Endothelial cell of umbilical vein (primary cell): Measurements from ENCODE around the gene IPO11. TPM values are rescaled to one million over a fixed set of nuclear protein-coding genes. Genes with fewer than 3 reads are reported as not detected.

Experiments
- BruUV-seq: library from RNA; stranded (reverse); fragments of 400-500 nt; replicated peaks from 2 replicates; lab custom pipeline; 2021; lab: Mats Ljungman, UMichigan
- CTCF ChIA-PET: fragments of 300-600, 350-600 bp; sonication (Branson Sonifier 250); formaldehyde crosslinking; loops from one replicate; lab custom pipeline; 2021; ENCODE audit warnings: antibody characterized with exemption, inconsistent platforms; lab: Charles Lee
- POLR2A ChIA-PET: fragments of 300-600, 350-600 bp; sonication (Branson Sonifier 250); formaldehyde crosslinking; loops from one replicate; lab custom pipeline; 2021; ENCODE audit warnings: antibody characterized with exemption, inconsistent platforms; lab: Charles Lee
- DNase-seq: peaks from one replicate; pipeline ENCODE4 v3.0.0-alpha.2; 2011; ENCODE audit warnings: low read depth, low spot score
- FAIRE-seq: peaks from 2 replicates; lab custom pipeline; 2011; peaks lifted over from hg19 to GRCh38; lab: Jason Lieb, UNC
- H2AFZ ChIP-seq: 2 replicates; pipeline ENCODE4 v1.6.0; 2012; ENCODE audit warnings: low read depth, low read length, control low read depth, inconsistent platforms
- H3K27ac ChIP-seq: 2 replicates; pipeline ENCODE4 v1.5.1; 2011; ENCODE audit warnings: low read depth, mild to moderate bottlenecking, control low read depth, low read length, moderate library complexity; ENCODE audit not compliant: insufficient read depth
- H3K27me3 ChIP-seq, 2 experiments: 2 replicates each; pipeline versions ENCODE4 v1.6.0 to v1.6.1; 2011; ENCODE audit warnings: low read length in 2 of 2, mixed read lengths in 1 of 2; ENCODE audit not compliant: control insufficient read depth in 2 of 2, insufficient read depth in 2 of 2
- H3K36me3 ChIP-seq, 2 experiments: 2 replicates in 1 of 2; 3 replicates in 1 of 2; pipeline ENCODE4 v1.5.1; 2011; ENCODE audit warnings: low read length in 2 of 2, mild to moderate bottlenecking in 1 of 2, moderate library complexity in 1 of 2; ENCODE audit not compliant: control insufficient read depth in 2 of 2, insufficient read depth in 2 of 2; ENCODE audit errors: extremely low read depth in 1 of 2
- H3K4me1 ChIP-seq: 3 replicates; pipeline ENCODE4 v1.5.1; 2011; ENCODE audit warnings: mild to moderate bottlenecking, low read length; ENCODE audit not compliant: control insufficient read depth, insufficient read depth; ENCODE audit errors: extremely low read depth
- H3K4me2 ChIP-seq: 2 replicates; pipeline ENCODE4 v1.6.1; 2011; ENCODE audit warnings: low read length, control low read depth, mixed read lengths; ENCODE audit not compliant: insufficient read depth
- H3K4me3 ChIP-seq, 3 experiments: fragments of 200-600 bp in 1 of 3; sonication (generic), shearing (Covaris generic) in 1 of 3; replicated peaks in 1 of 3; 2 replicates each; pipeline ENCODE4 v1.5.1; 2011 to 2016; ENCODE audit warnings: control low read depth in 3 of 3, low read length in 3 of 3, mild to moderate bottlenecking in 2 of 3, inconsistent platforms in 1 of 3, low read depth in 1 of 3, moderate library complexity in 1 of 3; ENCODE audit not compliant: insufficient read depth in 1 of 3
- H3K79me2 ChIP-seq: 2 replicates; pipeline ENCODE4 v1.6.0; 2012; ENCODE audit warnings: low read length, inconsistent platforms; ENCODE audit not compliant: control insufficient read depth, insufficient read depth
- H3K9ac ChIP-seq: replicated peaks from 2 replicates; pipeline ENCODE3; 2011; ENCODE audit warnings: low read length, control low read depth; ENCODE audit not compliant: insufficient read depth; ENCODE audit errors: extremely low read depth
- H3K9me1 ChIP-seq: replicated peaks from 3 replicates; pipeline ENCODE4 v1.6.0; 2011; ENCODE audit warnings: mild to moderate bottlenecking, low read length; ENCODE audit not compliant: control insufficient read depth, insufficient read depth; ENCODE audit errors: extremely low read depth
- H3K9me3 ChIP-seq: replicated peaks from 2 replicates; pipeline ENCODE4 v1.5.1; 2012; ENCODE audit warnings: low read length, inconsistent platforms; ENCODE audit not compliant: control insufficient read depth, insufficient read depth
- H4K20me1 ChIP-seq: replicated peaks from 2 replicates; pipeline ENCODE3; 2011; ENCODE audit warnings: mild to moderate bottlenecking, low read length; ENCODE audit not compliant: control insufficient read depth, insufficient read depth; ENCODE audit errors: extremely low read depth
- EZH2 ChIP-seq: IDR thresholded peaks from 2 replicates; pipeline ENCODE4 v1.6.1; 2012; ENCODE audit warnings: borderline replicate concordance, low read depth, mild to moderate bottlenecking, moderate library complexity, low read length, inconsistent platforms; ENCODE audit not compliant: severe bottlenecking
- FOS ChIP-seq: IDR thresholded peaks from 2 replicates; pipeline ENCODE4 v1.6.1; 2011; ENCODE audit warnings: mild to moderate bottlenecking, low read length, moderate library complexity, borderline replicate concordance; ENCODE audit not compliant: insufficient read depth
- GATA2 ChIP-seq: IDR thresholded peaks from 2 replicates; pipeline ENCODE4 v1.7.0; 2011; ENCODE audit warnings: low read depth, mild to moderate bottlenecking, moderate library complexity, mixed read lengths, low read length; ENCODE audit not compliant: insufficient read length, insufficient read depth
- JUN ChIP-seq: IDR thresholded peaks from 2 replicates; pipeline ENCODE4 v1.6.1; 2011; ENCODE audit warnings: borderline replicate concordance, low read depth; ENCODE audit not compliant: insufficient read length, insufficient read depth
- MYC ChIP-seq: IDR thresholded peaks from one replicate; pipeline ENCODE4 v1.6.1; 2011; ENCODE audit warnings: mild to moderate bottlenecking, low read depth, low read length
- POLR2A ChIP-seq: IDR thresholded peaks from 2 replicates; pipeline ENCODE4 v1.6.1; 2012; ENCODE audit warnings: low read depth, mild to moderate bottlenecking, control low read depth, low read length
- POLR2AphosphoS5 ChIP-seq: IDR thresholded peaks from 2 replicates; pipeline ENCODE4 v1.6.1; 2012; ENCODE audit warnings: low read depth, mild to moderate bottlenecking, control low read depth, low read length, moderate library complexity; ENCODE audit not compliant: insufficient read depth
- dilution Hi-C: fragments of 300-500 bp; cut with MboI; formaldehyde crosslinking; loops from one replicate; pipeline ENCODE4 v1.15.0; 2019; ENCODE audit warnings: low sequenced_read_pairs; ENCODE audit not compliant: extremely low pct_ligation_motif_present
- intact Hi-C: fragments of 100-400 bp; cut with micrococcal nuclease; formaldehyde crosslinking; loops from one replicate; pipeline ENCODE4 v1.10.0; 2022
- polyA plus RNA-seq, 4 experiments: library from polyadenylated mRNA; depleted of rRNA in 3 of 4; stranded (reverse) in 3 of 4; unstranded in 1 of 4; fragments of >200 nt; gene quantifications; 2 replicates each; pipeline versions ENCODE4 v1.2.1 to v1.2.3, GENCODE V29; 2011 to 2012; ENCODE audit warnings: missing spikeins in 1 of 4
- total RNA-seq: library from RNA; stranded (reverse); gene quantifications from 2 replicates; pipeline ENCODE4 v1.2.3, GENCODE V29; 2021
- TF ChIP-seq, protein P1 (sequence below), 2 donors: IDR thresholded peaks; 1 replicate in 1 of 2; 2 replicates in 1 of 2; pipeline ENCODE4 v1.5.1; 2011; ENCODE audit warnings: low read length in 2 of 2, mild to moderate bottlenecking in 2 of 2, moderate library complexity in 2 of 2, control low read depth in 1 of 2, inconsistent platforms in 1 of 2, low read depth in 1 of 2; ENCODE audit not compliant: insufficient read depth in 1 of 2; ENCODE audit errors: extremely low read depth in 1 of 2
- TF ChIP-seq, protein P2 (sequence below): IDR thresholded peaks from 2 replicates; pipeline ENCODE4 v1.6.1; 2011; ENCODE audit not compliant: insufficient read depth, insufficient read length

Gene IPO11
- total and polyA plus RNA-seq, 2 donors (not counting 3 experiments of a cell fraction or from before 2014, with no cell fraction given): 38.5 to 80.9 TPM

GRCh38 chr5:62558941-62559340 is 146.4 kb downstream of the IPO11 start:
- Histone ChIP-seq H3K27me3 (no peaks in the 10 kb centered on the region), H3K36me3 (no peaks in the 10 kb centered on the region), H3K4me2 (no peak overlapping the region), H3K9ac (no peak overlapping the region), H3K4me1 (no peaks in the 10 kb centered on the region), H3K79me2 (no peaks in the 10 kb centered on the region), H3K27ac (no peak overlapping the region), H3K9me3 (no peaks in the 10 kb centered on the region), H2AFZ (no peak overlapping the region), H4K20me1 (no peaks in the 10 kb centered on the region), H3K9me1 (no peaks in the 10 kb centered on the region), H3K4me3 (no peak overlapping the region)
- no peak for DNase-seq
- TF ChIP-seq GATA2 (no peak), POLR2AphosphoS5 (no peak), EZH2 (no peak), POLR2A (no peak), FOS (no peak), MYC (no peak), JUN (no peak)
- TF ChIP-seq, protein P1, sequence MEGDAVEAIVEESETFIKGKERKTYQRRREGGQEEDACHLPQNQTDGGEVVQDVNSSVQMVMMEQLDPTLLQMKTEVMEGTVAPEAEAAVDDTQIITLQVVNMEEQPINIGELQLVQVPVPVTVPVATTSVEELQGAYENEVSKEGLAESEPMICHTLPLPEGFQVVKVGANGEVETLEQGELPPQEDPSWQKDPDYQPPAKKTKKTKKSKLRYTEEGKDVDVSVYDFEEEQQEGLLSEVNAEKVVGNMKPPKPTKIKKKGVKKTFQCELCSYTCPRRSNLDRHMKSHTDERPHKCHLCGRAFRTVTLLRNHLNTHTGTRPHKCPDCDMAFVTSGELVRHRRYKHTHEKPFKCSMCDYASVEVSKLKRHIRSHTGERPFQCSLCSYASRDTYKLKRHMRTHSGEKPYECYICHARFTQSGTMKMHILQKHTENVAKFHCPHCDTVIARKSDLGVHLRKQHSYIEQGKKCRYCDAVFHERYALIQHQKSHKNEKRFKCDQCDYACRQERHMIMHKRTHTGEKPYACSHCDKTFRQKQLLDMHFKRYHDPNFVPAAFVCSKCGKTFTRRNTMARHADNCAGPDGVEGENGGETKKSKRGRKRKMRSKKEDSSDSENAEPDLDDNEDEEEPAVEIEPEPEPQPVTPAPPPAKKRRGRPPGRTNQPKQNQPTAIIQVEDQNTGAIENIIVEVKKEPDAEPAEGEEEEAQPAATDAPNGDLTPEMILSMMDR (IDR thresholded peaks at IDR 0.05; ENCODE audit: extremely low read depth in 1 of 2, insufficient read depth in 1 of 2, low read depth in 1 of 2, low read length in 2 of 2): no peak
- TF ChIP-seq, protein P2, sequence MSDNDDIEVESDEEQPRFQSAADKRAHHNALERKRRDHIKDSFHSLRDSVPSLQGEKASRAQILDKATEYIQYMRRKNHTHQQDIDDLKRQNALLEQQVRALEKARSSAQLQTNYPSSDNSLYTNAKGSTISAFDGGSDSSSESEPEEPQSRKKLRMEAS: no peak
- intact Hi-C loops (no loop called here), dilution Hi-C loops (no loop called here)
- no TSS peak for BruUV-seq
- no peak for FAIRE-seq
- POLR2A ChIA-PET: no interaction called here
- CTCF ChIA-PET: no interaction called here
